ENCODE data around the gene GPC6.
"Not testable (repeated sequence)": the region's sequence is repeated elsewhere in the genome, so short reads cannot be mapped to it uniquely, and the experiment has no call there.

The GPC6 gene

GRCh38 chr13:93480553-93481106 lies 254.0 kb downstream of the GPC6 start:
- TF ChIP-seq CTCF (IDR thresholded peaks at IDR 0.05; ENCODE audit: low read length) (no peak), EZH2 (IDR thresholded peaks at IDR 0.05; ENCODE audit: borderline replicate concordance, low read length) (no peak)
- Histone ChIP-seq H3K79me2 (ENCODE audit: insufficient read depth, low read length) (no peaks in the 10 kb centered on the region), H3K9me3 (ENCODE audit: low read length) (no peaks in the 10 kb centered on the region), H2AFZ (ENCODE audit: low read length) (no peak overlapping the region), H3K27me3 (ENCODE audit: insufficient read depth, low read length) (no peaks in the 10 kb centered on the region), H3K4me1 (ENCODE audit: insufficient read depth, low read length, severe bottlenecking) (no peaks in the 10 kb centered on the region), H3K9ac (ENCODE audit: low read length) (no peak overlapping the region), H3K36me3 (ENCODE audit: insufficient read depth, low read length) (no peaks in the 10 kb centered on the region), H3F3A (ENCODE audit: insufficient read depth, low read length) (no peaks in the 10 kb centered on the region), H3K4me2 (ENCODE audit: low read length) (no peak overlapping the region), H3K9me2 (ENCODE audit: low read depth, low read length) (no peaks in the 10 kb centered on the region), H4K20me1 (ENCODE audit: insufficient read depth, low read length) (no peaks in the 10 kb centered on the region), H3K27ac (ENCODE audit: low read depth, low read length, poor library complexity, severe bottlenecking) (no peak overlapping the region), H3K4me3 (ENCODE audit: low read depth, low read length, poor library complexity, severe bottlenecking) (no peak overlapping the region)

GRCh38 chr13:93496117-93496516 lies 269.5 kb downstream of the GPC6 start:
- H3K4me3 ChIP-seq (ENCODE audit: low read depth, low read length, poor library complexity, severe bottlenecking); H3K4me2 ChIP-seq (ENCODE audit: low read length); H3K27me3 ChIP-seq (ENCODE audit: insufficient read depth, low read length); H2AFZ ChIP-seq (ENCODE audit: low read length); H3F3A ChIP-seq (ENCODE audit: insufficient read depth, low read length); H4K20me1 ChIP-seq (ENCODE audit: insufficient read depth, low read length); H3K9ac ChIP-seq (ENCODE audit: low read length); H3K9me3 ChIP-seq (ENCODE audit: low read length); H3K9me2 ChIP-seq (ENCODE audit: low read depth, low read length); H3K79me2 ChIP-seq (ENCODE audit: insufficient read depth, low read length); H3K4me1 ChIP-seq (ENCODE audit: insufficient read depth, low read length, severe bottlenecking); H3K36me3 ChIP-seq (ENCODE audit: insufficient read depth, low read length); H3K27ac ChIP-seq (ENCODE audit: low read depth, low read length, poor library complexity, severe bottlenecking): not testable (repeated sequence)

GRCh38 chr13:93496985-93497673 lies 270.5 kb downstream of the GPC6 start:
- no peak overlapping the region for H3K9ac ChIP-seq (ENCODE audit: low read length)
- no peak overlapping the region for H3K4me3 ChIP-seq (ENCODE audit: low read depth, low read length, poor library complexity, severe bottlenecking)
- H3K27me3 ChIP-seq (ENCODE audit: insufficient read depth, low read length) = no peaks in the 10 kb centered on the region
- no peaks in the 10 kb centered on the region for H3K79me2 ChIP-seq (ENCODE audit: insufficient read depth, low read length)
- no peak overlapping the region for H3K27ac ChIP-seq (ENCODE audit: low read depth, low read length, poor library complexity, severe bottlenecking)
- H3K4me1 ChIP-seq (ENCODE audit: insufficient read depth, low read length, severe bottlenecking) = no peaks in the 10 kb centered on the region
- no peaks in the 10 kb centered on the region for H3K9me3 ChIP-seq (ENCODE audit: low read length)
- H3F3A ChIP-seq (ENCODE audit: insufficient read depth, low read length) = no peaks in the 10 kb centered on the region
- H4K20me1 ChIP-seq (ENCODE audit: insufficient read depth, low read length) = no peaks in the 10 kb centered on the region
- no peak overlapping the region for H3K4me2 ChIP-seq (ENCODE audit: low read length)
- no peak overlapping the region for H2AFZ ChIP-seq (ENCODE audit: low read length)
- TF ChIP-seq CTCF (IDR thresholded peaks at IDR 0.05; ENCODE audit: low read length) (no peak), EZH2 (IDR thresholded peaks at IDR 0.05; ENCODE audit: borderline replicate concordance, low read length) (no peak)
- H3K36me3 ChIP-seq (ENCODE audit: insufficient read depth, low read length) = no peaks in the 10 kb centered on the region
- H3K9me2 ChIP-seq (ENCODE audit: low read depth, low read length) = no peaks in the 10 kb centered on the region

GRCh38 chr13:93499991-93500390 lies 273.4 kb downstream of the GPC6 start:
- Histone ChIP-seq H3K4me3 (ENCODE audit: low read depth, low read length, poor library complexity, severe bottlenecking) (no peak overlapping the region), H3K4me1 (ENCODE audit: insufficient read depth, low read length, severe bottlenecking) (no peaks in the 10 kb centered on the region), H3K79me2 (ENCODE audit: insufficient read depth, low read length) (no peaks in the 10 kb centered on the region), H3K27me3 (ENCODE audit: insufficient read depth, low read length) (no peaks in the 10 kb centered on the region), H3F3A (ENCODE audit: insufficient read depth, low read length) (no peaks in the 10 kb centered on the region), H3K9me2 (ENCODE audit: low read depth, low read length) (no peaks in the 10 kb centered on the region), H3K36me3 (ENCODE audit: insufficient read depth, low read length) (no peaks in the 10 kb centered on the region), H3K9ac (ENCODE audit: low read length) (no peak overlapping the region), H3K27ac (ENCODE audit: low read depth, low read length, poor library complexity, severe bottlenecking) (no peak overlapping the region), H2AFZ (ENCODE audit: low read length) (no peak overlapping the region), H4K20me1 (ENCODE audit: insufficient read depth, low read length) (no peaks in the 10 kb centered on the region), H3K9me3 (ENCODE audit: low read length) (no peaks in the 10 kb centered on the region), H3K4me2 (ENCODE audit: low read length) (no peak overlapping the region)
- TF ChIP-seq EZH2 (IDR thresholded peaks at IDR 0.05; ENCODE audit: borderline replicate concordance, low read length) (no peak), CTCF (IDR thresholded peaks at IDR 0.05; ENCODE audit: low read length) (no peak)

All from OCI-LY1 (cell line).